Left lung (tissue), 10 donors: ENCODE data around the gene SHCBP1L. TPM values are rescaled to one million over a fixed set of nuclear protein-coding genes. Genes with fewer than 3 reads are reported as not detected.

Experiments
- ATAC-seq: fragments of 200-7000 bp; cut with Tn5 transposase; one replicate; pipeline ENCODE4 v1.9.1; 2020; ENCODE audit warnings: moderate library complexity
- DNase-seq, 4 donors: peaks; one replicate each; pipeline ENCODE4 v3.0.0-alpha.2; 2013 to 2020
- H3K27ac ChIP-seq, 2 donors: fragments of 200-600 bp; sonication (generic) in 1 of 2; one replicate each; pipeline versions ENCODE4 v1.5.0 to v1.8.0; 2020 to 2021
- H3K27me3 ChIP-seq, 2 donors: fragments of 200-600 bp; sonication (generic) in 1 of 2; one replicate each; pipeline versions ENCODE4 v1.5.0 to v1.8.0; 2020 to 2021
- H3K36me3 ChIP-seq, 2 donors: fragments of 200-600 bp; sonication (generic) in 1 of 2; one replicate each; pipeline versions ENCODE4 v1.5.0 to v1.8.0; 2020 to 2021
- H3K4me1 ChIP-seq, 2 donors: fragments of 200-600 bp; one replicate each; pipeline ENCODE4 v1.8.0; 2021
- H3K4me3 ChIP-seq, 2 donors: fragments of 200-600 bp; sonication (generic) in 1 of 2; one replicate each; pipeline versions ENCODE4 v1.5.0 to v1.8.0; 2020 to 2021; ENCODE audit warnings: mild to moderate bottlenecking in 1 of 2
- H3K9me3 ChIP-seq, 2 donors: fragments of 200-600 bp; sonication (generic) in 1 of 2; one replicate each; pipeline versions ENCODE4 v1.5.0 to v1.8.0; 2020 to 2021
- CTCF ChIP-seq, 2 donors: fragments of 200-600 bp; sonication (generic) in 1 of 2; IDR thresholded peaks; one replicate each; pipeline versions ENCODE4 v1.5.0 to v1.8.0; 2021; ENCODE audit warnings: antibody characterized with exemption in 2 of 2
- intact Hi-C, 2 donors: fragments of 100-400 bp; cut with DNase I; formaldehyde crosslinking; loops; one replicate each; pipeline versions ENCODE4 v1.11.2 to v1.14.2; 2022
- polyA plus RNA-seq, 6 donors: library from polyadenylated mRNA; unstranded; fragments of 120-200 nt; gene quantifications; one replicate each; pipeline ENCODE4 v1.2.1, GENCODE V29; 2013; ENCODE audit not compliant: insufficient read length in 6 of 6
- total RNA-seq, 2 donors: library from RNA; stranded (reverse); fragmentation: NEBNext Ultra II Directional; extraction: Animal tissue kit (Norgen Biotek cat#: 25700); gene quantifications; one replicate each; pipeline ENCODE4 v1.2.1, GENCODE V29; 2021
- donor health status: DM: no; HTN: yes; CAD: no.
- donor health status: DM: no; HTN: no; CAD: no.

Gene SHCBP1L
- total and polyA plus RNA-seq, 8 donors: 0.27 to 0.86 (median 0.58) TPM; not detected in 2

GRCh38 chr1:182897696-182898095 lies 55.3 kb downstream of the SHCBP1L start:
- DNase-seq (no peak), ATAC-seq (no peak)
- intact Hi-C loops: no loop called here
- Histone ChIP-seq H3K27me3 (no peaks in the 10 kb centered on the region), H3K9me3 (no peaks in the 10 kb centered on the region), H3K4me3 (no peak overlapping the region), H3K27ac (no peak overlapping the region), H3K4me1 (no peaks in the 10 kb centered on the region), H3K36me3 (no peaks in the 10 kb centered on the region)
- no peak for TF ChIP-seq CTCF (IDR thresholded peaks at IDR 0.05)

GRCh38 chr1:182890927-182891610 lies 61.9 kb downstream of the SHCBP1L start:
- H3K4me1 ChIP-seq: no peaks in the 10 kb centered on the region
- H3K9me3 ChIP-seq: no peaks in the 10 kb centered on the region
- no peak overlapping the region for H3K27ac ChIP-seq
- ATAC-seq: peak; percentile 47
- peak in 1 of 4 donors; percentile 48 for DNase-seq
- intact Hi-C loops: no loop called here
- TF ChIP-seq CTCF (IDR thresholded peaks at IDR 0.05): no peak
- H3K36me3 ChIP-seq: peaks cover 0 to 44% of the 10 kb centered on the region in 2 donors
- H3K4me3 ChIP-seq: no peak overlapping the region
- no peaks in the 10 kb centered on the region for H3K27me3 ChIP-seq

GRCh38 chr1:182889997-182890396 lies 63.0 kb downstream of the SHCBP1L start:
- no peak for TF ChIP-seq CTCF (IDR thresholded peaks at IDR 0.05)
- ATAC-seq: no peak
- no peaks in the 10 kb centered on the region for H3K27me3 ChIP-seq
- H3K4me3 ChIP-seq: no peak overlapping the region
- peaks cover 8 to 55% of the 10 kb centered on the region in 2 donors for H3K36me3 ChIP-seq
- no peaks in the 10 kb centered on the region for H3K4me1 ChIP-seq
- no peak overlapping the region for H3K27ac ChIP-seq
- H3K9me3 ChIP-seq: no peaks in the 10 kb centered on the region
- intact Hi-C loops: no loop called here
- DNase-seq: no peak

- no peak for TF ChIP-seq CTCF (IDR thresholded peaks at IDR 0.05)
- H3K27ac ChIP-seq: no peak overlapping the region
- H3K4me3 ChIP-seq: no peak overlapping the region
- intact Hi-C loops: no loop called here
- no peak for ATAC-seq
- DNase-seq: no peak
- peaks cover 12 to 66% of the 10 kb centered on the region in 2 donors for H3K36me3 ChIP-seq
- no peaks in the 10 kb centered on the region for H3K27me3 ChIP-seq
- H3K9me3 ChIP-seq: no peaks in the 10 kb centered on the region
- H3K4me1 ChIP-seq: no peaks in the 10 kb centered on the region
These were observed 64.0 kb downstream of the SHCBP1L start for GRCh38 chr1:182888736-182889531.

- peaks cover 12 to 85% of the 10 kb centered on the region in 2 donors for H3K36me3 ChIP-seq
These were observed 66.0 kb downstream of the SHCBP1L start for GRCh38 chr1:182886985-182887384.

More at GRCh38 chr1:182886985-182887384, 66.0 kb downstream of the SHCBP1L start:
- Histone ChIP-seq H3K27me3 (no peaks in the 10 kb centered on the region), H3K9me3 (no peaks in the 10 kb centered on the region), H3K4me3 (no peak overlapping the region), H3K4me1 (no peaks in the 10 kb centered on the region), H3K27ac (no peak overlapping the region)
- DNase-seq: no peak
- no peak for ATAC-seq
- intact Hi-C loops: no loop called here
- TF ChIP-seq CTCF (IDR thresholded peaks at IDR 0.05): no peak
